NCI-H345 treated with DMSO at 0.1 percent for 48 hours (cell line): ENCODE results near the gene CABP2.
"Not testable (repeated sequence)": the region's sequence is repeated elsewhere in the genome, so short reads cannot be mapped to it uniquely, and the experiment has no call there.

ENCODE experiments used
- DNase-seq: peaks from one replicate; lab custom pipeline; 2025; ENCODE audit not compliant: unreplicated experiment; lab: John Stamatoyannopoulos, UW

The CABP2 gene

GRCh38 chr11:67495234-67496005 lies 27.8 kb downstream of the CABP2 start:
- DNase-seq = no peak

DNA sequence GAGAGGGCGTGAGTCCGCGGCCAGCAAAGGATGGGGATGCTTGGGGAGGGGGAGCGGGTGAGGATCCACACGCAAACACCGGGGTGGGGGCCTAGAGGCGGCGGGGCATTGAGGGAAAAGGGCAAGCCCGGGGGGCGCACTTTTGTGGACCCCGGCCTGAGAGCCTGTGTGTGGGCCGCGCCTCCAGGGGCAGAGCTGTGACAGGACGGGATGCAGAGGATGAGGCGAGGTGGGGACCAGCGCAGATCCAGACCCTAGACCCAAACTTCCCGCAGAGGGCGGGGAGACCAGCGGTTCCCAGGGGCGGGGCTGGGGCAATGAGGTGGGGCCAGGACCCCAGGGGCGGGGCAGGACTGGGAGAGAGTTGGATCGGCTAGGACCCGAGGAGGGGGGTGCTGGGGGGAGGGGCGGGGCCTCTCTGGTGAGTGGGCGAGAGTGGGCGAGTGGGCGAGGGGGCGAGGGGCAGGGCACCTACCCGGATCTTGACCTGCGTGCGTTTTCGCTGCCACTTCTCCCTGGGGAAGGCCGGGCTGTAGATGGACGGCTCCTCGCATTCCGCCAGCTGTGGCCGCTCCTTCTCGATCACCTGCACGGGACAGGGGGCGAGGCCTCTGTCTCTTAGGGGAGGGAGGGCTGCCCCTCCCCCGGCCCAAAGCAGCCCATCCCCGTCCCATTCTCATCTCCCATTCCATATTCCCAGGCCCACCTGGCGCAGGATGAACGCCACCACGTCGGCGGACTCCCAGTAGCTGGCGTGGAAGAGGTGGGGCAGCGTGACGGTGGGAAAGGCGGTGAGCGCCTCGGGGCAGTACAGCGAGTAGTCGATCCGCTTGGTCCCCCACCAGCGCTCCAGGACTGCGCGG lies 28.6 kb downstream of the CABP2 start:
- DNase-seq = no peak

DNA sequence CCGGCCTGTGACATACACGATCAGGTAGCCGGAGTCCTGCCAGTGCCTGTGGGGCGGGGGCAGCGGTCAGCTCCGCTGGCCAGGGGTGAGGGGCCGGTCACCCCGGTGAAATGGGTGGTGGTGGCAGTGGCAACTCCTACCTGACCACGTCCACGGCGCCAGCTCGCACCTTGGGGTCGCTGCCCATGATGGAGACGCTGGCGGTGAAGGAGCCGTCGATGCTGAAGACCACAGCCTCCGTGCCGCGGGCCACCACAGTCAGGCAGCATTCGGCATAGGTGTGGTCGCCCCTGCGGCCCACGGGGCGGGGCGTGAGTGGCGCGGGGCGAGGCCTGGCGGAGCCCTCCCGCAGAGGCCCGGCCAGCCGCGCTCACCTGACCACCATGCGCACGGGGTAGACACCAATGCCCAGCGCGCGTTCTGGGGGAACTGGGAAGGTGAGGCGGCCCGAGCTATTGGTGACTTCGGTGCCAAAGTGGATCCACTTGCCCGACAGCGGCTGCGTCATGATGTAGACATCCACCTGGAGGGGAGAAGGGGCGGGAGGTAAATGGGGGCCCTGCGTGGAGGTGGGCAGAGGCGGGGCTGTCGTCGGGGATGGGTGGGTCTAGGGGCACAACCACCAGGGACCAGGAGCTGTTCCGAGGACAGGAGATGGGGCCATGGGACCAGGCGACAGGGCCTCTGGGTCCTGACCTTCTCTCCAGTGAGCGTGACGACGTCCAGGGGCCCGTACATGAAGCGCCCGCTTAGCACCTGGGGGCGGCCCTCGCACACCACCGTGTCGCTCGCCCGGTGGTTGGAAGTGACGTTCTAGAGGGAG lies 29.5 kb downstream of the CABP2 start:
- DNase-seq = no peak

DNA sequence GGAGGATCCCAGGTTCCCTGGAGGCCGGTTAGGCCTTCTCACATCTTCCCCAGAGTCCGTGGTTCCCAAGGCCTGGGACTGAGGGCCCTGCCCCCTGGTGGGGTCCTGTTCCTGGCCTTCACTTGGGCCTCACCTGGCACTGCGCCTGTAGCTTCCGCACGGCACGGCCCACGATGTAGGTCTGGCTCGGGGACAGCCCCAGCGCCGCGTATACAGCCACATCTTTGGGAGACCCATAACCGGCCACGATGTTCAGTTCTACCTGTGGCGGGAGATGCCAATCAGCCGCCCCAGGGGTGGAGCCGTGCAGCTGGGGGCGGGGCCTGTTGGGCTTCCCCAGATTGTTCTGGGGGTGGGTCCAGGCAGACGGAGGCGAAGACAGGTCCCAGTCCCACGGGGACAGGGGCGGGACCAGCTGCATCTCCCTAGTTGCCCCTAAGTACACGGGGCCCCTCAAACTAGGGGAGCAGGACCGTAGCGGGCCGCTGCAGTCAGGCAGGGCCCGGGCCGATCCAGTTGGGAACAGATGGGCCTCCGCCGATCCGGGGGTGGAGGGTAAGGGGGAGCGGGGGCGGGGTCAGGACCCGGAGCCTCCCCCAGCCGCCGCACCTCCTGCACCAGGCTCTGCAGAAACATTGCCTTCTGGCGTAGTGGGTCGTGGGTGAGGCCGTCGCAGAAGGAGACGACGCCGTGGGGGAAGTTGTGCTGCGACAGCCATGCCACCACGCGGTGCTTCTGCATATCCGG lies 30.3 kb downstream of the CABP2 start:
- DNase-seq = no peak

GRCh38 chr11:67492069-67492727 lies 31.0 kb downstream of the CABP2 start:
- DNase-seq = no peak

- DNase-seq = no peak
Observed at GRCh38 chr11:67491276-67492068, 31.8 kb downstream of the CABP2 start.

DNA sequence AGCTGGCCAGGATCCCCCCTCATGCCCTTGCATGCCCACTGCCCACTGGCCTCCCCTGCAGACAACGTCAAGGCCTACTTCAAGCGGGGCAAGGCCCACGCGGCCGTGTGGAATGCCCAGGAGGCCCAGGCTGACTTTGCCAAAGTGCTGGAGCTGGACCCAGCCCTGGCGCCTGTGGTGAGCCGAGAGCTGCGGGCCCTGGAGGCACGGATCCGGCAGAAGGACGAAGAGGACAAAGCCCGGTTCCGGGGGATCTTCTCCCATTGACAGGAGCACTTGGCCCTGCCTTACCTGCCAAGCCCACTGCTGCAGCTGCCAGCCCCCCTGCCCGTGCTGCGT lies 32.5 kb downstream of the CABP2 start:
- no peak for DNase-seq

DNA sequence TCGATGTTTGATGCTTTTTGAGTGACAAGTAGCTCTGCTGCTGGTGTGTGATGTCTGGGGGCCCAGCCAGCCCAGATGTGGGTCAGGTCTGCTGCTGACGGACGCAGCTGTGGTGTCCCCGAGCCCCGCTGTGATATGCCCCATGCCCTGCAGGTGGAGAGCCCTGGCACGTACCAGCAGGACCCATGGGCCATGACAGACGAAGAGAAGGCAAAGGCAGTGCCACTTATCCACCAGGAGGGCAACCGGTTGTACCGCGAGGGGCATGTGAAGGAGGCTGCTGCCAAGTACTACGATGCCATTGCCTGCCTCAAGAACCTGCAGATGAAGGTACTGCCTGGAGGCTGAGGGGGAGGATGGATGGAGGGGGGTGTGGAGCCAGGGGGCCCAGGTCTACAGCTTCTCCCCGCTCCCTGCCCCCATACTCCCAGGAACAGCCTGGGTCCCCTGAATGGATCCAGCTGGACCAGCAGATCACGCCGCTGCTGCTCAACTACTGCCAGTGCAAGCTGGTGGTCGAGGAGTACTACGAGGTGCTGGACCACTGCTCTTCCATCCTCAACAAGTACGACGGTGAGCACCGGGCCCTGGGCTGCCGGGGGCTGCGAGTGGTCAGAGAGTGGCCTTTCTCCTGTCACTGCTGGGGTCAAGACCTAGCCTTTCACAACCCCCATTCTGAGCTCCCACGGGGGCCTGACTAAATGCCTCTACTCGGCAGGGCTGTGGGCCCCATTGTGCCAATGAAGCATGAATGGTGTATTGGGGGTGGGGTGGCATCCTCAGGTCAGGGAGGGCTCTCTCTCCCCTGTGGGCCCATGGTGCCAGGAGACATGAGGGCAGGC lies 33.1 kb downstream of the CABP2 start:
- no peak for DNase-seq

DNA sequence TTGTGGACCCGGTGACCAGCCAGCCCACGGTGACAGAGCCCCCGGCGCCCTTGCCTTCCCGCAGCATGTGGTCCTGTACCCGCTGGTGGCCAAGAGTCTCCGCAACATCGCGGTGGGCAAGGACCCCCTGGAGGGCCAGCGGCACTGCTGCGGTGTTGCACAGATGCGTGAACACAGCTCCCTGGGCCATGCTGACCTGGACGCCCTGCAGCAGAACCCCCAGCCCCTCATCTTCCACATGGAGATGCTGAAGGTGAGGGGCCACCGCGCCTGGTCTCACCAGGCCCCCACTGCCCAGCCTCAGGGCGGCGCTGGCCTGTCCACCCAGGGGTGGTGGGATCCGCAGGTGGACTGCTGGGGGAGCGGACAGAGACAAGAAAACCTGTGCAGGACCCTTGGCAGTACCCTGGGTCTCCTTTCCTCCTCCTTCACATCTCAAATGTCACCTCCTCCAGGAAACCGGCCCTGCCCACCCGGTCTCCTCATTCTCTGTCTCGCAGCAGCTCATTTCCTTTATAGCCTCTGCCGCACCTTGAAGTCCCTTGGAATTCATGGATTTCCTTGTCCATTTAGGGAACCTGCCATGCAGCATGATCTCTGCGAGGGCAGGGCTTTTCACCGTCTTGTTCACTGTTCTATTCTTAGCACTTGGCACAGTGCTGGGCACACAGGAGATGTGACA lies 33.9 kb downstream of the CABP2 start:
- DNase-seq = no peak

GRCh38 chr11:67486481-67487195 lies 36.6 kb downstream of the CABP2 start:
- no peak for DNase-seq

DNA sequence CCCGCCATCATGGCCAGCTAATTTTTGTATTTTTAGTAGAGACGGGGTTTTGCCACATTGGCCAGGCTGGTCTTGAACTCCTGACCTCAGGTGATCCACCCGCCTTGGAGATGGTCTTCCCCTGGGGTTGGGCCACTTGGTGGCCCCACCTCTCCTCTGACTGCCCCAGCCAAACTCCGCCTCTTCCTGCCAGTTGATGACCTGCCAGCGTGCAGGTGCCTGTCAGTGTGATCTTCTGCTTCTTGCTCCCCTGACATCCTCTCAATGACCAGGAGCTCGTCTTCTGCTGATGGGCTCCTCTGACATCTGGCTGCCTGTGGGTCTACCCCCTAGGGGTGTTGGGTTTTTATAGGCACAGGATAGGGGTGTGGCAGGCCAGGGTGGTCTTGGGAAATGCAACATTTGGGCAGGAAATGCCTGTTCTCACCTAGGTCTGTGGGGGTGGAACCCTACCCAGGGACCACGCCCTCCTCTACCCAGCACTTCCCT lies 37.3 kb downstream of the CABP2 start:
- not testable (repeated sequence) for DNase-seq

DNA sequence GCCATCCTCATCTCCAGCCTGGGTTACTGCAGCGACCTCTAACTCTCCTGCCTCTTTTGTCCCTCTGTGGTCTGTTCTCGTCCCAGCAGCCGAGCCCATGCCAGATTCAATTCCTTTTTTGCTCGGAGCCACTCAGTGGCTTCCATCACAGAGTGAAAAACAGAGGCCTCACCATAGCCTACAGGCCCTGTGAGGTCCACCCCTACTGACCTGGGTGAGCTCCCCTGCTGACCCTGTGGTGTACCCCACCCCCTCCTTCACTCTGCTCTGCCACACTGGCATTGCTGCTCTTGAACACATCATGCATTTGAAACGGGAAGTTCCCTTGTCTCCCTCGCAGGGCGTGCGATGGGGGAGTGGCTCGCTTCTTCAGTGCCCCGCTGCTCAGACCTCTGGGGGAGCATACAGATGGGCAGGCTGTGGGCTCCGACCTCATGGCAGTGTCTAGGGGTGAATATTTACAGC lies 38.4 kb downstream of the CABP2 start:
- no peak for DNase-seq

GRCh38 chr11:67483831-67484665 lies 39.2 kb downstream of the CABP2 start:
- DNase-seq = no peak

- peak; percentile 97 for DNase-seq
Observed at GRCh38 chr11:67482827-67483798, 40.1 kb downstream of the CABP2 start, which contains the start of gene AIP. Gene AIP, plus strand, starts transcription at chr11:67483026. Its CDS starts 133 bp downstream, at chr11:67483159.

GRCh38 chr11:67482275-67482826 lies 40.9 kb downstream of the CABP2 start:
- no peak for DNase-seq
